Stimulated activated naive CD8-positive, alpha-beta T cell treated with anti-CD3 and anti-CD28 coated beads, Interleukin-15, Interleukin-2, amounts not matched to agents 100 ng/mL and 50 ng/mL, for 24 hours (primary cell): Measurements from ENCODE around the gene PDE2A.

ENCODE experiments used
- H3K27ac Mint-ChIP-seq: one replicate; pipeline ENCODE4 v1.8.0; 2021; ENCODE audit warnings: mild to moderate bottlenecking, mixed read lengths
- H3K27me3 Mint-ChIP-seq: one replicate; pipeline ENCODE4 v1.8.0; 2021; ENCODE audit warnings: mixed read lengths
- H3K36me3 Mint-ChIP-seq: one replicate; pipeline ENCODE4 v1.8.0; 2021; ENCODE audit warnings: low read depth, mixed read lengths
- H3K4me1 Mint-ChIP-seq: one replicate; pipeline ENCODE4 v1.8.0; 2021; ENCODE audit warnings: low read depth, mixed read lengths
- H3K4me3 Mint-ChIP-seq: one replicate; pipeline ENCODE4 v1.8.0; 2021; ENCODE audit warnings: mild to moderate bottlenecking, mixed read lengths
- H3K9me3 Mint-ChIP-seq: one replicate; pipeline ENCODE4 v1.8.0; 2021; ENCODE audit warnings: mixed read lengths

PDE2A gene

DNA sequence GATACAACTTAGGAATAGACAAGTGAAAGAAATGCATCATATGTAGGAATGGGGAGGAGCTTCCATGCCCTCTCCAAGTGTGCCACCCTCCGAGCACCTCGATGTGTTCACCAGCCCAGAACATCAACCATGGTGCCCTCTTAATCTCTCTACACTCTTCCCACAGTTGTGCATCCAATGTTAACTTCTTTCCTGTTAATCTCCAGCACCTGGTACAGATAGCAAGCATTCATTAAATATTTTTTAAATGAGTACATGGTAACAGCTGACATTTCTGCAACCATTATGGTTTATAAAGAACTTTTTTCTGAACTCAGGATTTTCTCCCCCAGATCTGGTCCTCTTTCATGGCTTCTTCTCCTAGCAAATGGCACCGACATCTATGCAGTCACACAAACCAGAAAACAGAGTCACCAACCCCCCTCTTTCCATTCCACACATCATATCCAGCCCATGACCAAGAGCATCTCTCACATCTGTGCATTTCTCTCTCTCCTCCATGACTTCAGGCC lies 121.8 kb downstream of the PDE2A start:
- Mint-ChIP-seq H3K4me1 (no peaks in the 10 kb centered on the region), H3K27me3 (peaks cover 18% of the 10 kb centered on the region), H3K27ac (no peak overlapping the region), H3K9me3 (no peaks in the 10 kb centered on the region), H3K36me3 (no peaks in the 10 kb centered on the region), H3K4me3 (no peak overlapping the region)

DNA sequence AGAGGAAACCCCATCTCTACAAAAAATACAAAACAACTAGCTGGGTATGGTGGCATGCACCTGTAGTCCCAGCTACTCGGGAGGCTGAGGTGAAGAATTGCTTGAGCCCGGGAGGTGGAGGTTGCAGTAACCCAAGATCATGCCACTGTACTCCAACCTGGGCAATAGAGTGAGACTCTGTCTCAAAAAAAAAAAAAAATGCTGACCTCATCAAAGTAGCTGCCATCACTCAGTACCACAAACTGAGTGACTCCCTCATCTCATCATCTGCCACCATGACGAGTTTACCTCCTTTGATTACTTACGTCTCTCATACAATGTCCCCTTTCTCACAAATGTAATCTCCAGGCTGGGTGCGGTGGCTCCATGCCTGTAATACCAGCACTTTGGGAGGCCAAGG lies 122.7 kb downstream of the PDE2A start:
- no peak overlapping the region for H3K4me3 Mint-ChIP-seq
- no peaks in the 10 kb centered on the region for H3K36me3 Mint-ChIP-seq
- no peaks in the 10 kb centered on the region for H3K9me3 Mint-ChIP-seq
- peaks cover 18% of the 10 kb centered on the region for H3K27me3 Mint-ChIP-seq
- no peaks in the 10 kb centered on the region for H3K4me1 Mint-ChIP-seq
- H3K27ac Mint-ChIP-seq, result no peak overlapping the region

DNA sequence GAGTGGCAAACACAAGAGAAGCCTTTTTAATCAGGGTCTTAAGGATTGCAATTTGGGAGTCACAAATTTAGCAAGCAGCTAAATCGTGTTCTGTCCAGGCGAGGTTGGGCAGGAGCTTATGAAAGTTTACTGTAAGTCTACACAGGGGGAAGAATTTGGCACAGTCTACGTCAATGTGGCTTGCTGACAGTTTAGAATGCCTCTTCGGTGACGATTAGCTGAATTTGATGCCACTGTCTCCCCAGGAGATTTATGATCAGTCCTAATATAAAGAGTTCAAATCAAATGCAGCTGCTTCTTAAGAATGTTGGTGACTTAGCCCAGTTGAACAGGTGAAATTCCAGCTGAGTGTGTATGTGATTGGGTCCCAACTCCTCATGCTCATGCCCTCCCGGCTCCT lies 125.8 kb downstream of the PDE2A start:
- no peaks in the 10 kb centered on the region for H3K9me3 Mint-ChIP-seq
- H3K27me3 Mint-ChIP-seq, result peaks cover 12% of the 10 kb centered on the region
- H3K36me3 Mint-ChIP-seq, result no peaks in the 10 kb centered on the region
- H3K4me3 Mint-ChIP-seq, result no peak overlapping the region
- H3K4me1 Mint-ChIP-seq, result no peaks in the 10 kb centered on the region
- no peak overlapping the region for H3K27ac Mint-ChIP-seq

DNA sequence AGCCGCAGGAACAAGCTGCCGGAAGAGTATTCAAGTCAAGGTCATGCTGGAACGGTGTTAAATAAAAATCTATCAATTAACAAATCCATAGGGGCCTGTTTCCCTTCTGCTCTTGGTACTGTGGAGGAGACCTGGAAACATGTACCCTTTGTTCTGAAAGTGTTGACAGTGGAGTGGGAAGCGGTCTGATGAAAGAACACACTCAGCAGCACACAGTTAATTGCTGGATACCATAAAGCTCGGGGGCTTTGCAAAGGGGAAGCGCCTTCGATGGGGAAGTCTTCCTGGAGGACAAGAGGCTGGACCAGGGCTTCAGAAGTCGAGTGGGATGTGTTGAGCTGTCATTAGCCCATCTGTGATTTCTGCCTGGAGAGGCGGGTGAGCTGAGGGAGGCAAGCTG lies 127.4 kb downstream of the PDE2A start:
- no peak overlapping the region for H3K27ac Mint-ChIP-seq
- H3K9me3 Mint-ChIP-seq, result no peaks in the 10 kb centered on the region

DNA sequence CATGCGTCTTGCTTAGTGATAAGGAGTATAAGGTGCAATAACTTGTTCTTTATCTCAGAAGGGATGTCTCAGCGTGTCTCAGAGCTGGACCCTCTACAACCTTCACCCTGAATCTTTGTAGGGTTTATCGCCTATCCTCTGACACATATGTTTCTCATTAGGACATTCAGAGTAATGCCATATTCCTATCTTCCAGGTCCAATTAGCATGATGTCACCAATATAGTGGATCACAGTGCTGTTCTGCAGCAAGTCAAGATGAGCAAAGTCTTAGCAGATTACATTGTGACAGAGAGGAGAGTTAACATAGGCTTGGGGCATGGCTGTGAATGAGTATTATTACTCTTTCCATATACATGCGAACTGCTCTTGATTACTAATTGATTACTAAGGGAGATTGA lies 129.6 kb downstream of the PDE2A start:
- H3K27ac Mint-ChIP-seq, result no peak overlapping the region
- H3K9me3 Mint-ChIP-seq, result no peaks in the 10 kb centered on the region

More for the DNA sequence above, 127.4 kb downstream of the PDE2A start:
- Mint-ChIP-seq H3K4me3 (no peak overlapping the region), H3K27me3 (peaks cover 10% of the 10 kb centered on the region), H3K36me3 (no peaks in the 10 kb centered on the region), H3K4me1 (no peaks in the 10 kb centered on the region)

DNA sequence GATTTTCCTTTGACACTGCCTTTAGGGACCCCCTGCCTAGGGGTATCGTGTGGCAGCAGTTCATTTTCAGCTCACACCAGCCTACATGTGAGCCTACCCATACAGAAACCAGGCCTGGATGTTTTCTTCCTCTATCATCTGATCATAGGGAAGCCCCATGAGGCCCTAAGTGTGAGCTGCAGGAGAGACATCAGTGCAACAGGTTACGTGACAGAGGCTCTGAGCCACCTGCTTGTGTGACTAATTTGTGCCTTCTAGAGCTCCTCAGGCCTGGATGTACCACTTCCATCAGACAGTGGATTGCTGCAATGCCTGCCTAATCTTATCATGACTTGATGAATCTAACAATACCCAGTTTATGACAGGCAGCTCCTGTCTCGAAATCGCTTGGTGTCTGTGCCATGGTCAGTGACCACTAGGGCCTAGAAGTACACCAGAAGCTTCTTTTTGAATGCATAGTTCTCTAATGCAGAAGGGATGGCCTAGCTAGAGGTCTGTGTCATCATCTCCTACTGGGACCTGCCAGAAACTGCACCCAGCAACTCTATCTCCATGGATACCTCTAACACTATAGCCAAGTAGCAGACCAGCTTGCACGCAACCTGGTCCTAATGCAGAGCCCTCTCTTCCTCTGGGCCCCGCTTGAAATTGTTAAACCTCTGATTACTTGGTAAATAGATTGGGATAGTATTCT lies 130.2 kb downstream of the PDE2A start:
- H3K27ac Mint-ChIP-seq, result no peak overlapping the region
- no peaks in the 10 kb centered on the region for H3K36me3 Mint-ChIP-seq
- H3K4me3 Mint-ChIP-seq, result no peak overlapping the region
- no peaks in the 10 kb centered on the region for H3K4me1 Mint-ChIP-seq
- peaks cover 17% of the 10 kb centered on the region for H3K27me3 Mint-ChIP-seq
- H3K9me3 Mint-ChIP-seq, result no peaks in the 10 kb centered on the region

More for the DNA sequence above, 129.6 kb downstream of the PDE2A start:
- no peaks in the 10 kb centered on the region for H3K36me3 Mint-ChIP-seq
- H3K27me3 Mint-ChIP-seq, result peaks cover 13% of the 10 kb centered on the region
- H3K4me1 Mint-ChIP-seq, result no peaks in the 10 kb centered on the region
- no peak overlapping the region for H3K4me3 Mint-ChIP-seq

DNA sequence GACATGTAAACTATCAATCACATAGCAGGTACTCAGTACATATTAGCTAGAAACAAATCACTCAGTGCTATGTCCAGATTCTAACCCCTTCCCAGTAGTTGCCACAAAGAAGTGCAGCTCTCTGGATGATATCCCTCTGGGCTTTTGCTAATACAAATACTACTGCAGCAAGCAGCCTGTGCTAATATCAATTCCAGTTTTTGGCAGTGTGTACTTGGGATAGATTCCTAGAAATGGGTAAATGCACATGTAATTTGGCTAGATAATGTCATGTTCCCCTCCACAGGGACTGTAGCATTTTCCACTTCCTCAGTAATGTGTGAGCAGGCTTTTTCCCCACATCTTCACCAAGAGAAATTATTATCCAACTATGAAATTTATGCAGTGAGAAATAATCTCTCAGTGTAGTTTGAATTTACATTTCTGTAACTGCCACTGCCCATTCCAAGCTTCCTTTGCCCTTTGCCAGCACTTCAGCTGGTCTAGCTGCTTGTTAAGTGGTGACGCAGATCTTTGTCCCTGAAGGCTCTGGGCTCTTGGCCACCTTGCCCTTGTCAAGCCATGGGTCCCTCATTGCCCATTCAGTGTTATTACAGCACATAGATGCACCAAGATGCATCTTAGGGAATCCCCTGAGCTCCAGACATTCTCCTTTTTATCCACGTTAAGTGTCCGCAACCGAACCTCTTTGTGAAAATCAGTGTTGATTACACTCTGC lies 132.8 kb downstream of the PDE2A start:
- Mint-ChIP-seq H3K27me3 (peaks cover 17% of the 10 kb centered on the region), H3K9me3 (no peaks in the 10 kb centered on the region), H3K27ac (no peak overlapping the region), H3K36me3 (no peaks in the 10 kb centered on the region), H3K4me1 (no peaks in the 10 kb centered on the region), H3K4me3 (no peak overlapping the region)

DNA sequence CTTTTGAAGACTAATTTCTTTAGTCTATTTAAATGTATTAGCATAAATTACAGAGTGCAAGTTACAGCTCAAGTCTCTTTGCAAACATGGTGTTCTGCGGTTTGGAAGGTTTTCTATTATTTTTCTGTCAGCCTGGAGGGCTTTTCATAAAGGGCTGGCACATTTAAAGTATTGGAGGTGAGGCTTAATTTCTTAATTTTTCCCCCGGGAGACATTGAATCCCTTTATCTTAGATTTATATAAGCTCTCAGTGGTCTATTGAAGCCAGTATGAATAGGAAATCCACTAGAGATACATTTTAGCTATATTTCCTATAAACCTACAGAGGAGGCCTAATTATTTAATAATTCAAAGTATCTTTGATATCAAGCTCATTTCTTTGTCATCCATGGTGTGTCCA lies 137.2 kb downstream of the PDE2A start:
- peaks cover 22% of the 10 kb centered on the region for H3K27me3 Mint-ChIP-seq
- H3K4me3 Mint-ChIP-seq, result no peak overlapping the region
- H3K4me1 Mint-ChIP-seq, result no peaks in the 10 kb centered on the region
- no peak overlapping the region for H3K27ac Mint-ChIP-seq
- no peaks in the 10 kb centered on the region for H3K9me3 Mint-ChIP-seq
- H3K36me3 Mint-ChIP-seq, result no peaks in the 10 kb centered on the region

DNA sequence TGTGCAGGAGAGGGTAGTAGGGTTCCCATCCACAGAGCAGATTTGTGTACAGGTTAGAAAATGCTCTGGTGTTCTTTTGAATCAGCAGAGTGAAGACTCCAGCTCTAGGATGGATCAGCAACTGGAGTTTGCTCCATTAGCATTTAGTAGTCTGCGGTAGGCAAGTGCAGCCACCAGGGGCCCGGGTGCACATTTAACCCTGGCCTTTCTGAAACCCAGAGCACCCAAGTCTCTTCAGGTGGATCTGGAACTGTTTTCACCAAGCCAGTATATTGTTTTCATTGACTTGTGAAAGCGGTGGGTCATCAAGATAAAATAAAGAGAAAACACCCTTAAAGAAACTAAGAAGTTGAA lies 139.1 kb downstream of the PDE2A start:
- Mint-ChIP-seq H3K9me3 (no peaks in the 10 kb centered on the region), H3K4me3 (no peak overlapping the region), H3K4me1 (no peaks in the 10 kb centered on the region), H3K36me3 (no peaks in the 10 kb centered on the region), H3K27ac (no peak overlapping the region), H3K27me3 (peaks cover 24% of the 10 kb centered on the region)

DNA sequence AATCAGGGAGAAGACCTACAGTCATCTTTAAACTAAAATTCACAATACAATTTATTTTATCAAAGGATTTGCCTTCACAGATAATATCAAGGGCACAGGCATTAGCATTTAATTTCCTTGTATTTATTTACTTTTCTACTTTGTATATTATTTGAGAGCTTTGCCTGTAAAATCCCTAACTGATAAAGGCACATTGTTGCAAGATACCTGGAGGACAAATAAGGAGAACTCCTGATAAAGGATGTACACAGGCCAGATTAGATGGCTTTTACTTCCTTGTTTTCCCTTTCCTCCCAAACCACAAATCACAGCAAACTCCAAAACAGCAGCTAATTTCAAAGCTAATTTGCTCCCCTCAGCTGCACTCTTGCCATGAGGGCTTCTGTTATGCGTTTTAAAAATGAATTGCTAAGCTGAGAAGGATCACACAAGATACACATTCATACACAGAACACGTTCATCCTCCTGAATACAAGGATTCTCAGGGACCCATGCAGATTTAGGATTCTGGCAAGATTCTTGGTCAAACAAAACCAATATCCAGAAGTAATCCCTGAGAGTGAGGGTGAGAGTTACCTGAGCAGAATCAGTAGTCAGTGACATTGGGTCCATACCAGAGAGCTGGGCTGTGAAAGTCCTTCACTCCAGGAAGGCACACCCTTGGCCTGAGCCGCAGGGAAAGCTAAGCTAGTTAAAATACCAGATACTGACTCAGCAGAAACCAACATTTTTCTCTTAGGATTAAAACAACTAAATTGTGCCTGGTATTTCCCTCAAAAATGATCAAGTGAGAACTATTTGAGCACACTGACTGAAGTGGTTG lies 139.6 kb downstream of the PDE2A start:
- H3K9me3 Mint-ChIP-seq, result no peaks in the 10 kb centered on the region
- H3K27ac Mint-ChIP-seq, result no peak overlapping the region
- no peaks in the 10 kb centered on the region for H3K36me3 Mint-ChIP-seq
- H3K27me3 Mint-ChIP-seq, result peaks cover 21% of the 10 kb centered on the region
- no peaks in the 10 kb centered on the region for H3K4me1 Mint-ChIP-seq
- H3K4me3 Mint-ChIP-seq, result no peak overlapping the region

DNA sequence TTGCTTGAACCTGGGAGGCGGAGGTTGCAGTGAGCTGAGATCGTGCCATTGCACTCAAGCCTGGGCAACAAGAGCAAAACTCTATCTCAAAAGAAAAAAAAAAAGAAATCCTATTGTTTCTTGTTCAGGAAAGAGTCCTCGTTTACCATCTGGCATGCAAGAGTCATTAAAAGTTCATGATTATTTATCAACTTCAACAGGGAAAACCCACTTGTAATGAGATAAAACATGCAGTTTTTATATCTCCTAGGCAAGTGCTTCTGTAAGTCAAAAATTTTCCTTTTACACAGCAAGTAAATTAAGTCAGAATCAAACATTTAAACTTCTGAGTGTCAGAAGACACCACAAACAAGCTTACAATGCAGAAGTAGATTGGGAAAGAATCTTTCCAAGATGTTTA lies 145.2 kb downstream of the PDE2A start:
- Mint-ChIP-seq H3K27me3 (peaks cover 14% of the 10 kb centered on the region), H3K27ac (no peak overlapping the region), H3K9me3 (no peaks in the 10 kb centered on the region), H3K4me1 (no peaks in the 10 kb centered on the region), H3K4me3 (no peak overlapping the region), H3K36me3 (no peaks in the 10 kb centered on the region)

DNA sequence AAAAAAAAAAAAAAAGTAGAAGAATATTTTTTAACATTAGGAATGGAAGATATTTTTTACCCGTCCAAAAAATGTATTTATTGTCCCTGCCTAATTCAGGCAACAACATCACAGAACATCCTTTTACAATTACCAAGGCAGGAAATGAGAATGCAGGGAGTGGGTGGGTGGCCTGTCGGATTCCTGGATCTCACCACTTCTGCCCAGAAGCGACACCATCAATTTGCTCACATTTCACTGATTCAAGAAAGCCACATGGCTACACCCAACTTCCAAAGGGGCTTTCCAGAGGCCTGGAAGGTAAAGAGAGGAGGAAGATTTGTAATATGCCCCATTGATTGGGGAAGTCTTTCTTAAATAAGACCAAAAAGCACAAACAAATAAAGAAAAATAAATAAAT lies 146.1 kb downstream of the PDE2A start:
- Mint-ChIP-seq H3K4me1 (no peaks in the 10 kb centered on the region), H3K36me3 (no peaks in the 10 kb centered on the region), H3K4me3 (no peak overlapping the region), H3K9me3 (no peaks in the 10 kb centered on the region), H3K27me3 (peaks cover 9% of the 10 kb centered on the region), H3K27ac (no peak overlapping the region)
